Central memory CD8-positive, alpha-beta T cell (primary cell): ENCODE data around the gene PPFIA4.

Source experiments
- ATAC-seq: fragments of 150-1000 bp; cut with Tn5 transposase; replicated peaks from 2 replicates; pipeline ENCODE4 v1.10.0; 2022; ENCODE audit warnings: mild to moderate bottlenecking, moderate FRiP score, moderate number of reproducible peaks; ENCODE audit not compliant: poor library complexity, severe bottlenecking; ENCODE audit errors: extremely low read depth
- DNase-seq, 2 donors: peaks; one replicate each; pipeline ENCODE4 v3.0.0; 2021; ENCODE audit warnings: low spot score in 2 of 2
- H3K27ac Mint-ChIP-seq: one replicate; pipeline ENCODE4 v1.8.0; 2022; ENCODE audit warnings: low read depth, mild to moderate bottlenecking, moderate library complexity, mixed read lengths
- H3K27me3 Mint-ChIP-seq: one replicate; pipeline ENCODE4 v1.8.0; 2022; ENCODE audit warnings: mixed read lengths
- H3K36me3 Mint-ChIP-seq: one replicate; pipeline ENCODE4 v1.8.0; 2022; ENCODE audit warnings: mild to moderate bottlenecking, moderate library complexity, mixed read lengths; ENCODE audit not compliant: insufficient read depth
- H3K4me1 Mint-ChIP-seq: one replicate; pipeline ENCODE4 v1.8.0; 2022; ENCODE audit warnings: mixed read lengths
- H3K4me3 Mint-ChIP-seq: one replicate; pipeline ENCODE4 v1.8.0; 2022; ENCODE audit warnings: mild to moderate bottlenecking, moderate library complexity, mixed read lengths
- H3K9me3 Mint-ChIP-seq: one replicate; pipeline ENCODE4 v1.8.0; 2022; ENCODE audit warnings: mixed read lengths

PPFIA4 gene

DNA sequence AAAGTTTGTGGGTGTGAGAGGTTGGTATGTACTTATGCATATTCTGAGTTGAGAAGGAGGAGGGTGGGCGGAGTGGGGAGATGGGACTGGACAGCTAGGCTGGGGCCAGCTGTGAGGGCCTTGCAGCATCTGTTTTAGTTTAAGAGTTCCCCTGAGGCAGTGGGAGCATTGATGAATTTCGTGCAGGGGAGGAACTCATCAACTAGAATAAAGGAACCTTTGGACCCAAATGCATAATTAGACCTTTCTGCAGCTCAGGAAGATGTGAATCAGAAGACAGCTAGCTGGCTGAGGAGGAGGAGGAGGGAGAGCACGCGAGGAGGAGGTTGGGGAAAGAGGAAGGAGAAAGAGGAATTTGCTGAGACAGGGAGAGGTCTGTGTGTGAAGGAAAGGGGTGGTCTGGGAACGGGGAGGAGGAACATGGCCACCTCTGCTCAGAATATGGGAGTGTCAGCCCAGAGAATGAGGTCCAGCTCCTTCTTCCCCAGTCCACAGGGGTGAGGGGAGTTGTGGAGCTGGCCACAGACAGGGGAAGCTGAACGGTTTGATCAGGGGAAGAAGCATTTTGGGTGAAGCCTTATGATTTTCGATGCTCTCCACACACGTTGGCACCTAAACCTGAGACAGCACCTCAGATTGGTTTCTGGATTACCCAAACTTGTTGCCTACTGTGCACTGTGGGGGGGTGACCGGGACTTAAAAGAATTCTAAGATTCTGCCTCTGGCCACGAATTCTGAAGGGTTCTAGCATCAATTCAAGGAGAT is 31.8 kb downstream of the PPFIA4 start:
- H3K27ac Mint-ChIP-seq: no peak overlapping the region
- peaks cover 58% of the 10 kb centered on the region for H3K27me3 Mint-ChIP-seq
- no peaks in the 10 kb centered on the region for H3K4me1 Mint-ChIP-seq
- no peaks in the 10 kb centered on the region for H3K9me3 Mint-ChIP-seq
- DNase-seq (no peak), ATAC-seq (no peak)
- H3K36me3 Mint-ChIP-seq: peaks cover 2% of the 10 kb centered on the region
- no peak overlapping the region for H3K4me3 Mint-ChIP-seq

GRCh38 chr1:203058676-203058935 is 32.3 kb downstream of the PPFIA4 start:
- H3K27me3 Mint-ChIP-seq: peaks cover 58% of the 10 kb centered on the region
- no peak overlapping the region for H3K27ac Mint-ChIP-seq
- H3K36me3 Mint-ChIP-seq: peaks cover 2% of the 10 kb centered on the region
- ATAC-seq (no peak), DNase-seq (no peak)
- H3K9me3 Mint-ChIP-seq: no peaks in the 10 kb centered on the region
- no peak overlapping the region for H3K4me3 Mint-ChIP-seq
- no peaks in the 10 kb centered on the region for H3K4me1 Mint-ChIP-seq

DNA sequence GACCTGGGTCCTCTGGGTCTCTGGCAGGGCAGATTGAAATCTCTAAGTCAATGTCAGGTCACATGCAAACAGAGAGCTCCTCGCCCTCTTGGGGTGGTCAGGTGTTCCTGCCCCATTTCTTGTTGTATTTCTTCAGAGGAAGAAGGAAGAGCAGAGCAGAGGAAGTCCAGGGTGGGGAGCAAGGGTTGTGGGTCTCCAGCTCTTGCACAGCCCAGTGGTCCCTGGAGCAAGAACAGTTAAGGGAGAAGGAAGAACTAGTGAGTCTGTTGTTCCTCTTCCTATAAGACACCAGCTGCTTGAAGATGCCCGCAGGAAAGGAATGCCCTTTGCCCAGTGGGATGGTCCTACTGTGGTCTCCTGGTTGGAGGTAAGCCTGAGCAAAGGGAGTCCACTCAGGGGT is 33.2 kb downstream of the PPFIA4 start:
- Mint-ChIP-seq H3K4me1 (no peaks in the 10 kb centered on the region), H3K4me3 (no peak overlapping the region), H3K9me3 (no peaks in the 10 kb centered on the region), H3K27me3 (peaks cover 58% of the 10 kb centered on the region), H3K27ac (no peak overlapping the region), H3K36me3 (peaks cover 2% of the 10 kb centered on the region)
- ATAC-seq (no peak), DNase-seq (no peak)

- Mint-ChIP-seq H3K27ac (no peak overlapping the region), H3K36me3 (peaks cover 2% of the 10 kb centered on the region), H3K4me3 (no peak overlapping the region), H3K4me1 (no peaks in the 10 kb centered on the region), H3K27me3 (peaks cover 51% of the 10 kb centered on the region), H3K9me3 (no peaks in the 10 kb centered on the region)
- DNase-seq: no peak
- ATAC-seq: no peak
Measured at GRCh38 chr1:203060115-203060514, 33.8 kb downstream of the PPFIA4 start.

DNA sequence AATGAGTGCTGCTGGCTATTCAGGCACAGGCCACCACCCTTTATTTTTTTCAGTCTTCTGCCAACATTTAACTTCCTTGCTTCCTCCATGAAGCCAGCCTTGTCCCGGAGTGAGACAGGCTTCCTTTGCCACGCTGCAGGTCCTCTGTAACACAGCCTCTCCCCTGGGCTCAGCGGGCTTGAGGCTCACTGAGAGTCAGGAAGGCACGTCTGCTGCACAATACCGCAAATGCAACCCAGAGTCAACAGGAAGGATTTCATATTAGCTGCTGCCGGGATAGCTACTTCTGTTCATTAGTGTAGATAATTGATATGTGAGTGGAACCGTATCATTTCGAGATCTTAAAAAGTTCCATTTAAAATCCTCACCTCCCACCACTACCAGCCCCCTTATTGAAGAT is 37.0 kb downstream of the PPFIA4 start:
- no peak overlapping the region for H3K4me3 Mint-ChIP-seq
- H3K36me3 Mint-ChIP-seq: no peaks in the 10 kb centered on the region
- no peak for DNase-seq
- peaks cover 38% of the 10 kb centered on the region for H3K27me3 Mint-ChIP-seq
- H3K27ac Mint-ChIP-seq: no peak overlapping the region
- no peak for ATAC-seq
- H3K4me1 Mint-ChIP-seq: no peaks in the 10 kb centered on the region
- H3K9me3 Mint-ChIP-seq: no peaks in the 10 kb centered on the region

GRCh38 chr1:203065191-203065590 is 38.9 kb downstream of the PPFIA4 start:
- Mint-ChIP-seq H3K9me3 (no peaks in the 10 kb centered on the region), H3K4me1 (no peaks in the 10 kb centered on the region), H3K27ac (no peak overlapping the region), H3K36me3 (no peaks in the 10 kb centered on the region), H3K27me3 (peaks cover 37% of the 10 kb centered on the region), H3K4me3 (no peak overlapping the region)
- DNase-seq: no peak
- no peak for ATAC-seq

- ATAC-seq (no peak), DNase-seq (no peak)
- H3K4me1 Mint-ChIP-seq: no peaks in the 10 kb centered on the region
- H3K4me3 Mint-ChIP-seq: no peak overlapping the region
- H3K36me3 Mint-ChIP-seq: peaks cover 2% of the 10 kb centered on the region
- no peak overlapping the region for H3K27ac Mint-ChIP-seq
- H3K9me3 Mint-ChIP-seq: no peaks in the 10 kb centered on the region
- peaks cover 31% of the 10 kb centered on the region for H3K27me3 Mint-ChIP-seq
Measured at GRCh38 chr1:203065986-203066385, 39.7 kb downstream of the PPFIA4 start.

DNA sequence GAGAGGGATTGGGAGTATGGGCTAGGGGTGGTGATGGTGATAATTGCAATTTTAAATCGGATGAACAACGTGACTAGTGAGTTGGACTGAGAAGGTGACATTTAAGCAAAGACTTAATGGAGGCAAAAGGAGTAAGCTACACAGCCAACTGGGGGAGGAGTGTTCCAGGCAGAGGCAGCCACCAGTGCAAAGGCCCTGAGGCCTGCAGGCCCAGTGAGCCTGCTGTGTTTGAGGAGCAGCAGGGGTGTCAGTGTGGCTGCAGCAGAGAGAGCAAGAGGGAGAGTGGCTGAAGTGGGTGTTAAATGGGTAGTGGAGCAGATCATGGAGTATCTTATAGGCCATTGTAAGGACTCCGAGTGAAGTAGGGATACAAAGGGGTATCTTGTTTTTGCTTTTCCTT is 40.7 kb downstream of the PPFIA4 start:
- H3K36me3 Mint-ChIP-seq: peaks cover 2% of the 10 kb centered on the region
- H3K27me3 Mint-ChIP-seq: peaks cover 25% of the 10 kb centered on the region
- no peak overlapping the region for H3K27ac Mint-ChIP-seq
- H3K4me1 Mint-ChIP-seq: no peaks in the 10 kb centered on the region
- no peak for DNase-seq
- ATAC-seq: no peak
- H3K4me3 Mint-ChIP-seq: no peak overlapping the region
- H3K9me3 Mint-ChIP-seq: no peaks in the 10 kb centered on the region

DNA sequence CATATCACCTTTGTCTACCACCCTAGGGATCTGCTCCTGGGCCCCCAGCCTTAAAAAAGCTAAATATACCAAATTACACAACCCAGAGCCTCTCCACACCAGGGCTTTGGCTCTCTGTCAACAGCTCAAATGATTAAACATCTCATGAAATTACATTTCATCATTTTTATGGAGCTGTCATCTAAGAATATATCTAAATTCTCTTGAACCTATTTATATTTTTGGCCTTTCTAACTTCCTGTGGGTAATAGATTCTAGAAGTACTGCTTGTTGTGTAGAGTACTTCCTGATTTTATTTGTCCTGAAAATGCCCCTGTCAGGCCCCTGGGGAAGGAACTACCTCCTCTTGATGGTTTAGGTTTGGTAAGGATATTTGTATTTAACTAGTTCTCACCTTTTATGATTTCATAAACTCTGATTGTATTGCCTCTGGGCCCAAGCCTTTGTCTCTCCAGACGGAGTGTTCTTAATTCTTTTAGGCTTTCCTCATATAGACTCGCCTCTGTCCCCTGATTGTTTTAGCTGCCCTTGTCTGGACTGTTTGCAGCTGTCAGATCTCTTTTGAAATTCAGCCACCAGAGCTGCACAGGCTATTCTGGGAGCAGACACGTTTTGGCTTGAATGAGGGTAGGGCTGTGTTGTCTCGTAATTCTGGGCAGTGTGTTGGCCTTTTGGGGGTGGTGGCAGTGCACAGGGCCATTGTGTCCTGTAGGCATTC is 42.9 kb downstream of the PPFIA4 start:
- DNase-seq: no peak
- Mint-ChIP-seq H3K4me3 (no peak overlapping the region), H3K4me1 (no peaks in the 10 kb centered on the region), H3K9me3 (no peaks in the 10 kb centered on the region), H3K36me3 (peaks cover 2% of the 10 kb centered on the region), H3K27ac (no peak overlapping the region), H3K27me3 (peaks cover 44% of the 10 kb centered on the region)
- no peak for ATAC-seq

- H3K9me3 Mint-ChIP-seq: no peaks in the 10 kb centered on the region
- no peak for ATAC-seq
- H3K36me3 Mint-ChIP-seq: peaks cover 2% of the 10 kb centered on the region
- peaks cover 61% of the 10 kb centered on the region for H3K27me3 Mint-ChIP-seq
- no peak overlapping the region for H3K4me3 Mint-ChIP-seq
- H3K27ac Mint-ChIP-seq: no peak overlapping the region
- peaks cover 6% of the 10 kb centered on the region for H3K4me1 Mint-ChIP-seq
- DNase-seq: no peak
Measured at GRCh38 chr1:203072002-203072602, 45.8 kb downstream of the PPFIA4 start.

GRCh38 chr1:203072911-203073310 is 46.6 kb downstream of the PPFIA4 start:
- H3K9me3 Mint-ChIP-seq: no peaks in the 10 kb centered on the region
- peaks cover 61% of the 10 kb centered on the region for H3K27me3 Mint-ChIP-seq
- no peak overlapping the region for H3K4me3 Mint-ChIP-seq
- H3K27ac Mint-ChIP-seq: no peak overlapping the region
- H3K4me1 Mint-ChIP-seq: peaks cover 6% of the 10 kb centered on the region
- ATAC-seq: no peak
- peaks cover 2% of the 10 kb centered on the region for H3K36me3 Mint-ChIP-seq
- no peak for DNase-seq

DNA sequence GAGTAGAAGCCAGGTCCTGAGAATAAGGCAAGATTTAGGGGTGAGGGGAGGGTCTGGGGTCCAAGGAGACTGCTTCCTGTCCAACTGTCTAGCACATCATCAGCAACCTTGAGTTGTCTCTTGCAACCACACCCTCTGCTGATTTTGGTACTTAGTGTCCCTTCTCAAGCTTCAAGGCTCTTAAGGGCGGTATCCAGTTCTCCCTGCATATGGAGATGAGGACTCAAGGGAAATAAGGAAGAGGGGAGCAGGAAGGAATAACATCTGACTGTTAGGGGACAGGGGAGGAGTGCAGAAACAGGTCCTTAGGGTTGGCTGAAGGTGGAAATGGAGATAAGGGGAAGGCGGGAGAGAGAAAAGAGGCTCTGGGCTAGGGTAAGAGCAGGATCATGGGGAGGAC is 47.2 kb downstream of the PPFIA4 start:
- peaks cover 63% of the 10 kb centered on the region for H3K27me3 Mint-ChIP-seq
- no peak overlapping the region for H3K4me3 Mint-ChIP-seq
- no peak for DNase-seq
- peaks cover 6% of the 10 kb centered on the region for H3K4me1 Mint-ChIP-seq
- H3K9me3 Mint-ChIP-seq: no peaks in the 10 kb centered on the region
- H3K27ac Mint-ChIP-seq: no peak overlapping the region
- ATAC-seq: no peak
- H3K36me3 Mint-ChIP-seq: peaks cover 2% of the 10 kb centered on the region

- Mint-ChIP-seq H3K4me1 (peaks cover 6% of the 10 kb centered on the region), H3K4me3 (no peak overlapping the region), H3K36me3 (peaks cover 2% of the 10 kb centered on the region), H3K27me3 (peaks cover 74% of the 10 kb centered on the region), H3K9me3 (no peaks in the 10 kb centered on the region), H3K27ac (no peak overlapping the region)
- DNase-seq: no peak
- ATAC-seq: no peak
Measured at GRCh38 chr1:203074610-203075009, 48.3 kb downstream of the PPFIA4 start.
